ENCODE data around the gene POLA2. TPM values are rescaled to one million over a fixed set of nuclear protein-coding genes. Genes with fewer than 3 reads are reported as not detected.

Gene POLA2
- total RNA-seq, 1 experiment from 2014 or later = 25.3 TPM

- peaks cover 12% of the 10 kb centered on the region; the same call in 1 of the 2 replicates for H3K9me3 ChIP-seq
- Mint-ChIP-seq H3K4me3 (ENCODE audit: unreplicated experiment) (no peak overlapping the region), H3K9me3 (ENCODE audit: unreplicated experiment) (peaks cover 11% of the 10 kb centered on the region), H3K27ac (ENCODE audit: unreplicated experiment) (no peak overlapping the region), H3K27me3 (ENCODE audit: insufficient read depth, unreplicated experiment) (no peaks in the 10 kb centered on the region), H3K4me1 (ENCODE audit: low read depth, unreplicated experiment) (peaks cover under 1% of the 10 kb centered on the region), H3K36me3 (ENCODE audit: insufficient read depth, unreplicated experiment) (no peaks in the 10 kb centered on the region)
- intact Hi-C loops (cut with micrococcal nuclease; ENCODE audit: unreplicated experiment) = no loop called here
- TF ChIP-seq CTCF (IDR thresholded peaks at IDR 0.05; ENCODE audit: insufficient read depth in 1 of 2, low read depth in 1 of 2, low read length in 1 of 2, severe bottlenecking in 1 of 2, unreplicated experiment in 1 of 2) = no peak
- ChIA-PET CTCF (no interaction called here), POLR2A (no interaction called here)
- H3K4me3 ChIP-seq (ENCODE audit: low read depth, low read length) = no peak overlapping the region
- no TSS peak for BruUV-seq (replicated peaks)
- no peak for DNase-seq
- peaks cover 7% of the 10 kb centered on the region; the same call in 1 of the 2 replicates for H3K4me1 ChIP-seq
- no peaks in the 10 kb centered on the region for H3K27me3 ChIP-seq (replicated peaks; ENCODE audit: control insufficient read depth, insufficient read depth, low read length)
- H3K36me3 ChIP-seq (ENCODE audit: control insufficient read depth, insufficient read depth, low read length) = no peaks in the 10 kb centered on the region
These were observed 20.6 kb upstream of the POLA2 start for GRCh38 chr11:65241134-65241533.

GRCh38 chr11:65241692-65242091 is 20.1 kb upstream of the POLA2 start:
- Mint-ChIP-seq H3K4me3 (ENCODE audit: unreplicated experiment) (no peak overlapping the region), H3K4me1 (ENCODE audit: low read depth, unreplicated experiment) (peaks cover 6% of the 10 kb centered on the region), H3K27me3 (ENCODE audit: insufficient read depth, unreplicated experiment) (no peaks in the 10 kb centered on the region), H3K9me3 (ENCODE audit: unreplicated experiment) (peaks cover 11% of the 10 kb centered on the region), H3K36me3 (ENCODE audit: insufficient read depth, unreplicated experiment) (no peaks in the 10 kb centered on the region), H3K27ac (ENCODE audit: unreplicated experiment) (no peak overlapping the region)
- peaks cover 12% of the 10 kb centered on the region; the same call in 1 of the 2 replicates for H3K9me3 ChIP-seq
- BruUV-seq (replicated peaks) = no TSS peak
- H3K36me3 ChIP-seq (ENCODE audit: control insufficient read depth, insufficient read depth, low read length) = no peaks in the 10 kb centered on the region
- H3K4me1 ChIP-seq = peaks cover 11% of the 10 kb centered on the region
- no peaks in the 10 kb centered on the region for H3K27me3 ChIP-seq (replicated peaks; ENCODE audit: control insufficient read depth, insufficient read depth, low read length)
- no peak overlapping the region for H3K4me3 ChIP-seq (ENCODE audit: low read depth, low read length)
- CTCF ChIA-PET = no interaction called here
- POLR2A ChIA-PET = no interaction called here
- TF ChIP-seq CTCF (IDR thresholded peaks at IDR 0.05; ENCODE audit: insufficient read depth in 1 of 2, low read depth in 1 of 2, low read length in 1 of 2, severe bottlenecking in 1 of 2, unreplicated experiment in 1 of 2) = no peak
- intact Hi-C loops (cut with micrococcal nuclease; ENCODE audit: unreplicated experiment) = no loop called here
- no peak for DNase-seq

- no peak overlapping the region for H3K4me3 Mint-ChIP-seq (ENCODE audit: unreplicated experiment)
- no peak for DNase-seq
- ChIA-PET CTCF (interaction anchor here (1.0 kb wide), 1 partner anchor 18 kb away, joined by 6 read pairs; no protein-coding TSS in a partner anchor), POLR2A (no interaction called here)
- Histone ChIP-seq H3K4me3 (ENCODE audit: low read depth, low read length) (no peak overlapping the region), H3K4me1 (peaks cover 17% of the 10 kb centered on the region), H3K9me3 (peaks cover 12% of the 10 kb centered on the region; the same call in 1 of the 2 replicates), H3K27me3 (replicated peaks; ENCODE audit: control insufficient read depth, insufficient read depth, low read length) (no peaks in the 10 kb centered on the region), H3K36me3 (ENCODE audit: control insufficient read depth, insufficient read depth, low read length) (no peaks in the 10 kb centered on the region)
- H3K27ac Mint-ChIP-seq (ENCODE audit: unreplicated experiment) = no peak overlapping the region
- peaks cover 7% of the 10 kb centered on the region for H3K4me1 Mint-ChIP-seq (ENCODE audit: low read depth, unreplicated experiment)
- no peaks in the 10 kb centered on the region for H3K36me3 Mint-ChIP-seq (ENCODE audit: insufficient read depth, unreplicated experiment)
- no peak for TF ChIP-seq CTCF (IDR thresholded peaks at IDR 0.05; ENCODE audit: insufficient read depth in 1 of 2, low read depth in 1 of 2, low read length in 1 of 2, severe bottlenecking in 1 of 2, unreplicated experiment in 1 of 2)
- no TSS peak for BruUV-seq (replicated peaks)
- intact Hi-C loops (cut with micrococcal nuclease; ENCODE audit: unreplicated experiment) = no loop called here
- no peaks in the 10 kb centered on the region for H3K27me3 Mint-ChIP-seq (ENCODE audit: insufficient read depth, unreplicated experiment)
- peaks cover 11% of the 10 kb centered on the region for H3K9me3 Mint-ChIP-seq (ENCODE audit: unreplicated experiment)
These were observed 19.4 kb upstream of the POLA2 start for GRCh38 chr11:65242389-65242788.
